Epithelial cell of proximal tubule (primary cell): ENCODE results near the gene CAMKMT. TPM values are rescaled to one million over a fixed set of nuclear protein-coding genes. Genes with fewer than 3 reads are reported as not detected.

ENCODE experiments used
- DNase-seq: peaks from one replicate; pipeline ENCODE4 v3.0.0-alpha.2; 2011; ENCODE audit warnings: low read depth
- H3K4me3 ChIP-seq: 2 replicates; pipeline ENCODE4 v1.5.1; 2011; ENCODE audit warnings: low read depth, mild to moderate bottlenecking, low read length
- total RNA-seq: library from RNA; depleted of rRNA; stranded (reverse); fragments of >200 nt; gene quantifications from 2 replicates; pipeline ENCODE4 v1.2.3, GENCODE V29; 2015
- TF ChIP-seq, protein P1 (sequence below): conservative IDR thresholded peaks from 2 replicates; pipeline ENCODE4 v1.5.1; 2012; ENCODE audit warnings: low read depth, mild to moderate bottlenecking, low read length

CAMKMT gene
- total RNA-seq, 1 donor from 2014 or later = 2.4 TPM

DNA sequence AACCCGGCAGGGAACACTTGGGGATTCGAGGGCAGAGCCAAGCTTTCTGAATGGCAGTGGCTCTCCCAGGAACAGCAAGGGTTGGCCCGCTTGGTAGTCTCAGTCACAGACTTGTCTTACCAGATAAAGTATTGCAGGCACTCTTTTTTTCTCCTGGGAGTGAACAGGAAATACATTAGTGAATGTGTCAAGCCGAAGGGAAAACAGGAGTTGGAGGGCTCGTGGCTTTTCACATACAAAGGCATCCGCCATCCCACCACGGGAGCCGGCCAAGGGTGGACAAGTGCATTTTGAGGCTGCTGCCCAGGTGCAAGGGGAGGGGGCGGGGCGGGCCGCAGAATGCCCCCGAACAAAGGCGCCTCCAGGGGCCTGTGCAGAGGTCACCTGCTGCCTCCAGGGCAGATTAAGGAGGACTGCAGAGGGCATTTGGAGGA, 416.5 kb downstream of the CAMKMT start:
- DNase-seq = no peak
- TF ChIP-seq, protein P1, sequence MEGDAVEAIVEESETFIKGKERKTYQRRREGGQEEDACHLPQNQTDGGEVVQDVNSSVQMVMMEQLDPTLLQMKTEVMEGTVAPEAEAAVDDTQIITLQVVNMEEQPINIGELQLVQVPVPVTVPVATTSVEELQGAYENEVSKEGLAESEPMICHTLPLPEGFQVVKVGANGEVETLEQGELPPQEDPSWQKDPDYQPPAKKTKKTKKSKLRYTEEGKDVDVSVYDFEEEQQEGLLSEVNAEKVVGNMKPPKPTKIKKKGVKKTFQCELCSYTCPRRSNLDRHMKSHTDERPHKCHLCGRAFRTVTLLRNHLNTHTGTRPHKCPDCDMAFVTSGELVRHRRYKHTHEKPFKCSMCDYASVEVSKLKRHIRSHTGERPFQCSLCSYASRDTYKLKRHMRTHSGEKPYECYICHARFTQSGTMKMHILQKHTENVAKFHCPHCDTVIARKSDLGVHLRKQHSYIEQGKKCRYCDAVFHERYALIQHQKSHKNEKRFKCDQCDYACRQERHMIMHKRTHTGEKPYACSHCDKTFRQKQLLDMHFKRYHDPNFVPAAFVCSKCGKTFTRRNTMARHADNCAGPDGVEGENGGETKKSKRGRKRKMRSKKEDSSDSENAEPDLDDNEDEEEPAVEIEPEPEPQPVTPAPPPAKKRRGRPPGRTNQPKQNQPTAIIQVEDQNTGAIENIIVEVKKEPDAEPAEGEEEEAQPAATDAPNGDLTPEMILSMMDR = no peak
- no peak overlapping the region for H3K4me3 ChIP-seq

DNA sequence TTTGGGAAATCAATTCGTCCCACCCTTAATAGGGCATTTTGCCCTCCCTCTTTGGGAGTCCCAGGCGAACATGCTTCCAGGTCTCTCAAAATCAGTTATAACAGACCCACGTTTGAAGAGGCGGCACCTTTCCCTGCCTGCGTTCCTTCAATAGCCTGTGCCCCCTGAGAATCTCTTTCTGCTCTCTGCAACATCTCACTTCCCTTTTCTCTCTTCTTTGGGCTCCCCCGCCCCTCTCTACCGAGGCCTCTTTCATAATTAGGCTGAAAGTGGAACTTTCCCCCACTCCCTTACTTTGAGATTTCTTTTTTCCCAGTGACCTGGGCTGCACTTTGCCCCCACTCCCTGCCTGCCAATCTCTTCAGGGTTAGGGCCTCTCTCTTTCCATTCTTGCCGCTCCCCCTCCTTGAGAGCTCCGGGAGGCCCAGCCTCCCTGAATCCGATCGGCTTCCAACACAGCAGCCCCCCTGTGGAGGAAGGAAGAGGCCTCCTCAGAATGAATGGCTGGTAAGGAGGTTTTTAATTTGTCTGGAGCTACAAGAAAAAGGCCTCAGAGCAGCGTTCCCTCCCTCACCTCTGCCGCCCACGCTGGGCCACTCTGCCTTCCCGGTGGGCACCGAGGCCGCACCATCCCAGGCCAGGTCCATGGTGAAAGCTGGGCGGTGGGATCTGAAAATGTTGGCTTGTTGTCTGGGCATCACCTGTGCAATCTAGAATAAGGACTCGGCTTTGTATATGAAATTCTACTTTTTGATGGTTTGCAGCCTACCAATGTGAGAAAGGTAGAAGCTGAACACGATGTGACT, 417.1 kb downstream of the CAMKMT start:
- TF ChIP-seq, protein P1 = no peak
- no peak for DNase-seq

DNA sequence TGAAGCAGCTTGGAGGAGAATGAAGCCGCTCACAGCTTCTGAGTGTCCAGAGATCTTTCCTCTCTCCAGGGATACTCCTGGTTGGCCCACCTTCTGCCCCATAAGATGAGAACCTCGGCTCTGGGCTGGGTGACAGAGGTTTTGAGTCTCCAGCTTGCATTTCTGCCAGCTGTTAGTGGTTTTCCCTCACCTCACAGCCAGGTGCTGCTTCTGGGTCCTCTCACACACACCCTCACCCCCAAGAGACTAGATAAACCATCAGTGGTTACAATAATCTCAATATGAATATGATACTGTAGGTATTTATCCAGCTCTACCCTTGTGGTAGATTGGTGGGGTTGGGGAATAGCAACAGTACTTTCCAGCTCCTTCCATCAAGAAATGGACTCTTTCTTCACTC, 418.0 kb downstream of the CAMKMT start:
- no peak for DNase-seq
- TF ChIP-seq, protein P1 = no peak
- H3K4me3 ChIP-seq = no peak overlapping the region

More for the DNA sequence above, 417.1 kb downstream of the CAMKMT start:
- no peak overlapping the region for H3K4me3 ChIP-seq

DNA sequence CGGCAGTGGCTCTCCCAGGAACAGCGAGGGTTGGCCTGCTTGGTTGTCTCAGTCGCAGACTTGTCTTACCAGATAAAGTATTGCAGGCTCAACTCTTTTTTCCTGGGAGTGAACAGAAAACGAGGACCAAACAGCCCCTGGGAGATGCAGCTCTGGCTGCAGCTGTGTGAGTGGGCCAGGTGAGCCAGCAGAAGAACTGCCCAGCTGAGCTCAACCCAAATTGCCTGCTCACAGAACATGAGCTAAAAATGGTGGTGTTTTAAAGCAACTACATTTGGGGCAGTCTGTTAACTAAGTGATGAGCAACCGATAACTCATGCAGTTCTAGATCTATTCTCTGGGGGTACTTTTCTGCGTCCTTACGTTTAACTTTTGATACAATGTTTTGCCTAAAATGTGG, 418.7 kb downstream of the CAMKMT start:
- H3K4me3 ChIP-seq = no peak overlapping the region
- DNase-seq = no peak
- TF ChIP-seq, protein P1 = no peak

DNA sequence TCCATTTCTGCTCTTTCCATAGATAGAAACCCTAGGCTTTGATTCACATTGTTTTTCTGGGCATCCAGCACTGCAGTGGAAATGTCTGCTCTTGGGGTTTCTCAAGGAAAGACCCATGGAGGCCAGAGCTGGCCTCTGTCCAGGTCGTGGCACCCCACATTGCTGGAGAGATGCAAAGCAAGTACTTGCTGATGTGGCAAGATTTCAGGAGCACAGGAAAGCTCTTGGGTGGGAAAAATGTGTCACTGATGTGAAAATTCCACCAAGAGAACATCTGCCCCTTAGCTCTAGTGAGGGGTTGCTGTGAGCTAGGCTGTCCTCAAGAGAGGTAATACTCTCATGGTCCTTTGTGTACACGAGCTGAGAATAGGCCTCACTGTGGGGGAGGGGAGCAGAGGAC, 423.7 kb downstream of the CAMKMT start:
- H3K4me3 ChIP-seq = no peak overlapping the region
- TF ChIP-seq, protein P1 = no peak
- no peak for DNase-seq

DNA sequence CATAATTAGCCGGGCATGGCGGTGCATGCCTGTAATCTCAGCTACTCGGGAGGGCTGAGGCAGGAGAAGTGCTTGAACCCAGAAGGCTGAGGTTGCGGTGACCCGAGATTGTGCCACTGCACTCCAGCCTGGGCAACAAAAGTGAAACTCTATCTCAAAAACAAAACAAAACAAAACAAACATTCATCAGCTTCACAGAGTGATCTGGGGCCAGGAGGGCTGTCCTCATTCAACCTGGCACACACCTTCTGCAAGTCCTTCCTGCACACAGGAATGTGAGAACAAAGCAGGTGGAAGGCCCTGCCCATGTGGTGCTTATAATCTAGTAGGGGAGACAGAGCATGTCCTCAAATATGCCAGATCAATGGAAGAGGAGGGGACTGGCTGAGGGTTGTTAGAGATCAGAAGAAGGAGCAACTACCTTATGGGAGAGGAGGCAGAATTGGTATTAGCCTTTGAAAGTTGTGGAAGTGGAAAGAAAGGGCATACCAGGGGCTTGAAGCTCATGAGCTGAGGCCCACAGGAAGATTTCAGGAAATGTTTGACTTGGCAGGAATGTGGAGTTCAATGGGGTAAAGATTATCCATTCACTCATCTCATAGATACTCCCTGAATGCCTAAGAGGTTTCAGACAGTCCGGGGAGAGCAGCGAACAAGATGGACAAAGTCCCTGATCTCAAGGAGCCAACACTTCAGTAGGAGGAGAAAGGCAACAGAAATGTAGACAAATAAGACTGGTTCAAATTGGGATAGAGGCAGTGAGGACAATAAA, 424.5 kb downstream of the CAMKMT start:
- TF ChIP-seq, protein P1 = no peak
- DNase-seq = peak; percentile 63

DNA sequence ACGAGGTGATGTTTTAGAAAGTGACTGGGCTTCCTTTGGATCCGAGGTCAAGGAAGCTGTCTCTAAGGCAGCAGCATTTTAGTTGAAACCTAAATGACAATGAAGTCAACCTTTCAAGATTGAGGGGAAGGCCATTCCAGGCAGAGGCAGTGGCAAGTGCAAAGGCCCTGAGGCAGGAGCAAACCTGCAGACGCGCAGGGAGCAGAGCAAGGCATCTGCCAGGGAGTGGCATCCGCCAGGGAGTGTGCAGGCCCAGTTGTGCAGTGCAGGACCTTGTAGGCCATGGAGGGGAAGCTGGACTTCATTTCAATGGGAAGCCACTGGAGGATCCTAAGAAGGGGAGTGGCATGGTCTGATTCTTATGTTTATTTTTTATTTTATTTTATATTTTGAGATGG, 425.1 kb downstream of the CAMKMT start:
- H3K4me3 ChIP-seq = no peak overlapping the region
- TF ChIP-seq, protein P1 = no peak
- DNase-seq = no peak

More for the DNA sequence above, 424.5 kb downstream of the CAMKMT start:
- no peak overlapping the region for H3K4me3 ChIP-seq
